GM12872 (cell line): Measurements from ENCODE around the gene DYRK1A.

Experiments
- TF ChIP-seq, protein P1 (sequence below): IDR thresholded peaks from 3 replicates; pipeline ENCODE4 v1.5.1; 2011; ENCODE audit warnings: low read depth, mild to moderate bottlenecking, low read length, moderate library complexity; ENCODE audit not compliant: insufficient read depth

DYRK1A gene

DNA sequence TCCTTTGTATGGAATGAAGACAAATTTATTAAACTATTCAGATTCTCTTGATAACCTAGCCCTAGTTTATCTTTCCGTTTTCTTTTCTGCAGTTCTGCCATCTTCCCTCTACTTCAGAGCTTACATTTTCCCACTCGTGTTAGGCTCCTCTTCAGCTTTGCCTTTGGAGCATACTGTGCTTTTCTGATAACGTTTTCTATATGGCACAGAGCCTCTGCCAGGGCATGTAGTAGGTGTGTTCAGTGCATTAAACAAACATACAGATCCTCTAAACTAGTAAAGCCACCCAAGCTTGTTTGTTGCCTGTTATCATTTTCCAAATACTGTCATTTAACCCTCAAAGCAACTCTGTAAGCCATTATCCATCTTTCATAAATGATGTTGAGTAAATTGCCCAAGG, 25.1 kb downstream of the DYRK1A start:
- TF ChIP-seq, protein P1, sequence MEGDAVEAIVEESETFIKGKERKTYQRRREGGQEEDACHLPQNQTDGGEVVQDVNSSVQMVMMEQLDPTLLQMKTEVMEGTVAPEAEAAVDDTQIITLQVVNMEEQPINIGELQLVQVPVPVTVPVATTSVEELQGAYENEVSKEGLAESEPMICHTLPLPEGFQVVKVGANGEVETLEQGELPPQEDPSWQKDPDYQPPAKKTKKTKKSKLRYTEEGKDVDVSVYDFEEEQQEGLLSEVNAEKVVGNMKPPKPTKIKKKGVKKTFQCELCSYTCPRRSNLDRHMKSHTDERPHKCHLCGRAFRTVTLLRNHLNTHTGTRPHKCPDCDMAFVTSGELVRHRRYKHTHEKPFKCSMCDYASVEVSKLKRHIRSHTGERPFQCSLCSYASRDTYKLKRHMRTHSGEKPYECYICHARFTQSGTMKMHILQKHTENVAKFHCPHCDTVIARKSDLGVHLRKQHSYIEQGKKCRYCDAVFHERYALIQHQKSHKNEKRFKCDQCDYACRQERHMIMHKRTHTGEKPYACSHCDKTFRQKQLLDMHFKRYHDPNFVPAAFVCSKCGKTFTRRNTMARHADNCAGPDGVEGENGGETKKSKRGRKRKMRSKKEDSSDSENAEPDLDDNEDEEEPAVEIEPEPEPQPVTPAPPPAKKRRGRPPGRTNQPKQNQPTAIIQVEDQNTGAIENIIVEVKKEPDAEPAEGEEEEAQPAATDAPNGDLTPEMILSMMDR = no peak

DNA sequence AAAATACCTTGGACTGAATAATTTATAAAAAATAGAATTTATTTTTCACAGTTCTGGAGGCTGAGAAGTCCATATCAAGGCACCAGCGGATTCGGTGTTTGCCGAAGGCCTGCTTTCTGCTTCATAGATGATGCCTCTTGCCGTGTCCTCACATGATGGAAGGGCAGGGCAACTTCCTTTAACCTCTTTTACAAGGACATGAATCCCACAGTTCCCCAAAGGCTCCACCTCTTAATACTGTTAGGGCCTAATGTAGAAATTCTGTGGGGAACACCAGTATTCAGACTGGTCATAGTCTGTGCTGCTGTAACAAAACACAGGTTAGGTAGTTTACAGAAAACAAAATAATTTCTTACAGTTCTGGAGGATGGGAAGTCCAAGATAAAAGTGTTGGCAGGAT, 25.9 kb downstream of the DYRK1A start:
- TF ChIP-seq, protein P1 = no peak

DNA sequence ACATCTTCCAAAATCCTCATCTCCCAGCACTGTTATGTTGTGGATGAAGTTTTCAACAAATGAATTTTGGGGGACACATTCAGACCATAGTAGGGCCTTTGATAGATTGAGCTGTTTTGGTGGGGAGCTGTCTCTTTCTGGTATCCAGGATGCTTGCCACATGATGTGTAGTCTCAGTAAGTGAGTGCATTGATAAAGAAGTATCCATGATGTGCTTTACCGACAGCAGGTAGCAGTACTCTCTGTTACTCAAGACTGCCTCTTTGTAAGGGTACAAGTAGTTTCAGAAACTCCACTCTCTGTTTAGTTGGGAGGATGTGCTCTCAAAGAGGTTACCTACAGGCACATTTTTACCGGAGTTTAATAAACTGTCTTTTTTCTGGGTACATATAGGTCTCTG, 26.5 kb downstream of the DYRK1A start:
- TF ChIP-seq, protein P1 = no peak

DNA sequence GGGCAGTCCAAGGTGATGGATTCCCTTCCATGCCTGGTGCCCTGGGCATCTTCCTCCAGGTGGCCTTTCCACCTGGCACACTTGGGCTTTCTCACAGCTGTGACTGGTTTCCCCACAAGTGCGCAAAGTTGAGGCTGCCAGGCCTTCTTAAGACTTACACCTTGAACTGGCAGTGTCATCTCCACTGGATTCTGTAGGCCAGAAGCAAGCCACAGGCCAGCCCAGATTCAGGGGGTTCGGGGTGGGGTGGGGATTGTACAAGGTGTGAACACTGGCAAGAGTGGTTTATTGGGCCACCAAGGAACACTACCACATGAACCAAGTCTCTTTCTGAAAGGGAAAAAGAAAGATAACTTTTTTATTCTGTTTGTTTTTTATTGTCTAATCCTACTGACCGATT, 27.2 kb downstream of the DYRK1A start:
- TF ChIP-seq, protein P1 = no peak

DNA sequence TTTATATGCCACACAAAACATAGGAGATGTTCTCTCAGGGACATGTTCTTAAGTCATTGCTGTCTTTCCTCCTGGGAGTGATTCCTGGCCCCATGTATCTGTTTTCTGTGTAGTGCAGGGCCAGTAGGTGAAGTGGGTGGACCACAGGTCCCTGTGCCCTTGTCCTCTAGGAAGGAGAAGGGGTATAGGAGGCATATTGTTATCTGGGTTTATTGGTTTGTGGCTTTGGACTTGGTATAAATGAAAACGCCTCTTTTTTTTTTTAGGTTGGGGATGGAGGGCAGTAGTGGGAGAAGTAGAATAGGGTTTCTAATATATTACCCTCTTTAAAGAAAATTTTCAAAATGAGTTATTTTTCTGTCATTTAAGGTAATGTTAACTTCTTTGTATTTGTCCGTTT, 29.4 kb downstream of the DYRK1A start:
- TF ChIP-seq, protein P1 = no peak

DNA sequence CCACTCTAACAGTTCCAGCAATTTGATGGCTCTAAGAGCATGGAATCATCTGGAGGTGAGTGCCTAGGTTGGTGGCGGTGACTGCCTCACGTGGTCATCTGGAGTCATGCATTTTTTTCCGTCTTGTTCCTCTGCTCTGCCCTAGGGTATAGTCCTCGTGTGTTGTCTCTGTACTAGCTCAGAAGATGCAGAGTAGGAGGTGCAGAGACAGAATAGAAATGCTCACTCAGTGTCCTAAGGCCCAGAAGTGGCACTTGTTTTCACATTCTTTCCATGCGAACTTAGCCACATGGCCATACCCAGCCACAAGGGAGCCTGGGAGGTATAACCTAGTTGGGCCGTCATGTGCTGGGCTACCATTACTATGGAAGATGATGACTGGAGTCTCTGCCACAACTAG, 30.3 kb downstream of the DYRK1A start:
- TF ChIP-seq, protein P1 = no peak

DNA sequence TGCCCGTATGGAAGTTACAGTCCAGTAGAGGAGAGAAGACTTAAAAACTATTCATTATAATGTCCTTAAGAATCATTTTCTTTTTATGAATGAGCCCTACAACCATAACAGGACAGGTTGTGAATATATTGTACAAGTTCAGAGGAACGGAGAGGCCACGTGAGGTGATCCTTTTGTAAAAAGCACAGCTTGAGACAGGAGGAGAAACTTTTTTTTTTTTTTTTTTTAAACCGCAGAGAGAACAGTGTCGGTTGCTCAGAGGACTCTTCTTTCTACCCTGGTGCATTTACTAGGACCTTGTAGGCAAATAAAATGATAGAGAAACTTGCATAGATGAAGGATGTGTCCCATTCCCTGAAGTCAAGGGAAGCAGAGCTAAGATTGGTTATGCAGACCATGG, 32.1 kb downstream of the DYRK1A start:
- TF ChIP-seq, protein P1 = no peak
